IgD-negative memory B cell (primary cell): ENCODE results near the gene MACROD1. TPM values are rescaled to one million over a fixed set of nuclear protein-coding genes. Genes with fewer than 3 reads are reported as not detected.

Experiments
- H3K27ac Mint-ChIP-seq, 3 donors: one replicate each; pipeline ENCODE4 v1.8.0; 2020 to 2022; ENCODE audit warnings: mild to moderate bottlenecking in 3 of 3, mixed read lengths in 3 of 3, moderate library complexity in 1 of 3
- H3K27me3 Mint-ChIP-seq: one replicate; pipeline ENCODE4 v1.8.0; 2021; ENCODE audit warnings: mixed read lengths
- H3K36me3 Mint-ChIP-seq: one replicate; pipeline ENCODE4 v1.8.0; 2020; ENCODE audit warnings: mild to moderate bottlenecking, mixed read lengths
- H3K4me1 Mint-ChIP-seq, 3 donors: one replicate each; pipeline ENCODE4 v1.8.0; 2020 to 2022; ENCODE audit warnings: mixed read lengths in 3 of 3, mild to moderate bottlenecking in 1 of 3
- H3K4me3 Mint-ChIP-seq, 4 donors: one replicate each; pipeline ENCODE4 v1.8.0; 2020 to 2022; ENCODE audit warnings: mild to moderate bottlenecking in 4 of 4, mixed read lengths in 4 of 4, moderate library complexity in 3 of 4
- H3K9me3 Mint-ChIP-seq, 3 donors: one replicate each; pipeline ENCODE4 v1.8.0; 2020 to 2021; ENCODE audit warnings: mixed read lengths in 3 of 3, mild to moderate bottlenecking in 1 of 3
- polyA plus RNA-seq: library from polyadenylated mRNA; unstranded; fragments of 300-500 nt; fragmentation: Illumina TruSeq; gene quantifications from one replicate; pipeline ENCODE4 v1.2.3, GENCODE V29; 2021

The MACROD1 gene
- polyA plus RNA-seq, 1 donor from 2014 or later, result 9.7 TPM

GRCh38 chr11:64121663-64122410, 44.1 kb downstream of the MACROD1 start:
- H3K27ac Mint-ChIP-seq, result no peak overlapping the region
- H3K4me1 Mint-ChIP-seq, result no peaks in the 10 kb centered on the region
- no peak overlapping the region for H3K4me3 Mint-ChIP-seq
- no peaks in the 10 kb centered on the region for H3K9me3 Mint-ChIP-seq
- peaks cover 1% of the 10 kb centered on the region for H3K36me3 Mint-ChIP-seq
- H3K27me3 Mint-ChIP-seq, result peaks cover 4% of the 10 kb centered on the region

- Mint-ChIP-seq H3K27me3 (peaks cover under 1% of the 10 kb centered on the region), H3K4me1 (no peaks in the 10 kb centered on the region), H3K27ac (no peak overlapping the region), H3K36me3 (peaks cover 1% of the 10 kb centered on the region), H3K9me3 (no peaks in the 10 kb centered on the region), H3K4me3 (no peak overlapping the region)
Observed at GRCh38 chr11:64120951-64121569, 44.9 kb downstream of the MACROD1 start.

GRCh38 chr11:64119700-64120099, 46.2 kb downstream of the MACROD1 start:
- Mint-ChIP-seq H3K4me3 (no peak overlapping the region), H3K27me3 (no peaks in the 10 kb centered on the region), H3K4me1 (no peaks in the 10 kb centered on the region), H3K27ac (no peak overlapping the region), H3K36me3 (peaks cover 1% of the 10 kb centered on the region), H3K9me3 (no peaks in the 10 kb centered on the region)

- Mint-ChIP-seq H3K27ac (no peak overlapping the region), H3K36me3 (peaks cover 1% of the 10 kb centered on the region), H3K4me1 (no peaks in the 10 kb centered on the region), H3K9me3 (no peaks in the 10 kb centered on the region), H3K27me3 (no peaks in the 10 kb centered on the region), H3K4me3 (no peak overlapping the region)
Observed at GRCh38 chr11:64118876-64119665, 46.8 kb downstream of the MACROD1 start.

- H3K36me3 Mint-ChIP-seq, result peaks cover 1% of the 10 kb centered on the region
- no peaks in the 10 kb centered on the region for H3K4me1 Mint-ChIP-seq
- no peaks in the 10 kb centered on the region for H3K9me3 Mint-ChIP-seq
- H3K4me3 Mint-ChIP-seq, result no peak overlapping the region
- no peak overlapping the region for H3K27ac Mint-ChIP-seq
- H3K27me3 Mint-ChIP-seq, result no peaks in the 10 kb centered on the region
Observed at GRCh38 chr11:64117763-64118459, 48.0 kb downstream of the MACROD1 start.

- Mint-ChIP-seq H3K4me1 (no peaks in the 10 kb centered on the region), H3K27me3 (no peaks in the 10 kb centered on the region), H3K9me3 (no peaks in the 10 kb centered on the region), H3K27ac (no peak overlapping the region), H3K36me3 (peaks cover 1% of the 10 kb centered on the region), H3K4me3 (no peak overlapping the region)
Observed at GRCh38 chr11:64115531-64116522, 50.1 kb downstream of the MACROD1 start.

- H3K36me3 Mint-ChIP-seq, result peaks cover 1% of the 10 kb centered on the region
- no peaks in the 10 kb centered on the region for H3K9me3 Mint-ChIP-seq
- no peak overlapping the region for H3K4me3 Mint-ChIP-seq
- no peaks in the 10 kb centered on the region for H3K27me3 Mint-ChIP-seq
- H3K27ac Mint-ChIP-seq, result no peak overlapping the region
- H3K4me1 Mint-ChIP-seq, result no peaks in the 10 kb centered on the region
Observed at GRCh38 chr11:64114231-64114630, 51.7 kb downstream of the MACROD1 start.

GRCh38 chr11:64113462-64113780, 52.5 kb downstream of the MACROD1 start:
- Mint-ChIP-seq H3K9me3 (no peaks in the 10 kb centered on the region), H3K27me3 (no peaks in the 10 kb centered on the region), H3K4me1 (no peaks in the 10 kb centered on the region), H3K27ac (no peak overlapping the region), H3K4me3 (no peak overlapping the region), H3K36me3 (peaks cover 1% of the 10 kb centered on the region)

- H3K9me3 Mint-ChIP-seq, result no peaks in the 10 kb centered on the region
- no peaks in the 10 kb centered on the region for H3K4me1 Mint-ChIP-seq
- no peaks in the 10 kb centered on the region for H3K36me3 Mint-ChIP-seq
- H3K27ac Mint-ChIP-seq, result peak overlapping the region in 1 of 3 donors; percentile 28
- H3K27me3 Mint-ChIP-seq, result no peaks in the 10 kb centered on the region
- H3K4me3 Mint-ChIP-seq, result no peak overlapping the region
Observed at GRCh38 chr11:64112771-64113461, 53.0 kb downstream of the MACROD1 start.

- Mint-ChIP-seq H3K4me3 (no peak overlapping the region), H3K27me3 (peaks cover 4% of the 10 kb centered on the region), H3K36me3 (no peaks in the 10 kb centered on the region), H3K9me3 (no peaks in the 10 kb centered on the region), H3K4me1 (peaks cover 0 to 2% (median 0%) of the 10 kb centered on the region in 3 donors), H3K27ac (no peak overlapping the region)
Observed at GRCh38 chr11:64110465-64111375, 55.2 kb downstream of the MACROD1 start.

- Mint-ChIP-seq H3K27me3 (peaks cover 4% of the 10 kb centered on the region), H3K36me3 (no peaks in the 10 kb centered on the region), H3K27ac (no peak overlapping the region), H3K4me3 (no peak overlapping the region), H3K9me3 (no peaks in the 10 kb centered on the region), H3K4me1 (peaks cover 0 to 2% (median 0%) of the 10 kb centered on the region in 3 donors)
Observed at GRCh38 chr11:64109332-64109731, 56.6 kb downstream of the MACROD1 start.

GRCh38 chr11:64107303-64107702, 58.6 kb downstream of the MACROD1 start:
- Mint-ChIP-seq H3K4me3 (no peak overlapping the region), H3K27ac (no peak overlapping the region), H3K36me3 (no peaks in the 10 kb centered on the region), H3K4me1 (peaks cover 0 to 2% (median 0%) of the 10 kb centered on the region in 3 donors), H3K27me3 (peaks cover 6% of the 10 kb centered on the region), H3K9me3 (no peaks in the 10 kb centered on the region)

- Mint-ChIP-seq H3K9me3 (no peaks in the 10 kb centered on the region), H3K4me1 (peaks cover 0 to 2% (median 1%) of the 10 kb centered on the region in 3 donors)
Observed at GRCh38 chr11:64104632-64105031, 61.3 kb downstream of the MACROD1 start.

More at GRCh38 chr11:64104632-64105031, 61.3 kb downstream of the MACROD1 start:
- Mint-ChIP-seq H3K36me3 (no peaks in the 10 kb centered on the region), H3K4me3 (no peak overlapping the region), H3K27me3 (peaks cover 7% of the 10 kb centered on the region), H3K27ac (no peak overlapping the region)
